Measurements from ENCODE around the gene TMEM191C.

- no peak for TF ChIP-seq POLR2AphosphoS5 (IDR thresholded peaks at IDR 0.05; ENCODE audit: low read depth)
- TF ChIP-seq CTCF (IDR thresholded peaks at IDR 0.05; ENCODE audit: insufficient read depth, low read length): no peak
- no peak for TF ChIP-seq GABPA (IDR thresholded peaks at IDR 0.05; ENCODE audit: low read depth)
These were observed 17.5 kb upstream of the TMEM191C start for GRCh38 chr22:21449531-21450319.

Measured in HL-60 (cell line).